Neural cell (in vitro differentiated cells): ENCODE measurements around the gene UNC79. TPM values are rescaled to one million over a fixed set of nuclear protein-coding genes. Genes with fewer than 3 reads are reported as not detected.

Source experiments
- H2AFZ ChIP-seq: fragments of 200-600, 300-800 bp; sonication (generic), shearing (Covaris generic); 2 replicates; pipeline ENCODE4 v1.6.0; 2014; ENCODE audit warnings: low read depth, mild to moderate bottlenecking, antibody characterized with exemption, low read length, moderate library complexity
- H3F3A ChIP-seq: fragments of 200-600 bp; shearing (Covaris generic); 2 replicates; pipeline ENCODE4 v1.6.1; 2016; ENCODE audit warnings: mild to moderate bottlenecking, moderate library complexity, mixed read lengths, antibody characterized with exemption, low read length; ENCODE audit not compliant: insufficient read depth, poor library complexity, severe bottlenecking
- H3K27ac ChIP-seq: fragments of 200-600, 300-800 bp; sonication (generic), shearing (Covaris generic); 2 replicates; pipeline ENCODE4 v1.5.1; 2014; ENCODE audit warnings: mild to moderate bottlenecking, low read length, moderate library complexity
- H3K27me3 ChIP-seq: fragments of 300-800, 200-600 bp; sonication (generic), shearing (Covaris generic); 2 replicates; pipeline ENCODE4 v1.6.0; 2014; ENCODE audit warnings: mild to moderate bottlenecking, low read depth, low read length, moderate library complexity; ENCODE audit not compliant: insufficient read depth
- H3K36me3 ChIP-seq: fragments of 300-800, 200-600 bp; sonication (generic), shearing (Covaris generic); 2 replicates; pipeline ENCODE4 v1.5.1; 2014; ENCODE audit warnings: mild to moderate bottlenecking, antibody characterized with exemption, low read length, moderate library complexity; ENCODE audit not compliant: insufficient read depth
- H3K4me2 ChIP-seq: fragments of 300-800, 200-600 bp; sonication (generic), shearing (Covaris generic); 2 replicates; pipeline ENCODE4 v1.6.0; 2014; ENCODE audit warnings: mild to moderate bottlenecking, low read length
- H3K4me3 ChIP-seq: fragments of 300-800, 200-600 bp; sonication (generic), shearing (Covaris generic); 2 replicates; pipeline ENCODE4 v1.5.1; 2014; ENCODE audit warnings: mild to moderate bottlenecking, low read length, moderate library complexity
- H3K79me2 ChIP-seq: fragments of 200-600 bp; shearing (Covaris generic); replicated peaks from 2 replicates; pipeline ENCODE4 v1.6.0; 2014; ENCODE audit warnings: mild to moderate bottlenecking, low read length, moderate library complexity; ENCODE audit not compliant: insufficient read depth
- H3K9ac ChIP-seq: fragments of 300-800, 200-600 bp; sonication (generic), shearing (Covaris generic); 2 replicates; pipeline ENCODE4 v1.6.1; 2016; ENCODE audit warnings: mild to moderate bottlenecking, low read length, mixed read lengths
- H3K9me2 ChIP-seq: fragments of 200-600 bp; shearing (Covaris generic); 2 replicates; pipeline ENCODE4 v1.6.1; 2016; ENCODE audit warnings: mild to moderate bottlenecking, low read length, mixed read lengths; ENCODE audit not compliant: insufficient read depth
- H3K9me3 ChIP-seq: fragments of 200-600, 300-800 bp; sonication (generic), shearing (Covaris generic); 2 replicates; pipeline ENCODE4 v1.6.1; 2016; ENCODE audit warnings: mild to moderate bottlenecking, mixed run types, low read length, moderate library complexity, mixed read lengths
- H4K20me1 ChIP-seq: fragments of 200-600 bp; shearing (Covaris generic); 2 replicates; pipeline ENCODE4 v1.6.1; 2016; ENCODE audit warnings: mild to moderate bottlenecking, mixed run types; ENCODE audit not compliant: insufficient read depth
- CTCF ChIP-seq: fragments of 450-650 bp; IDR thresholded peaks from 2 replicates; pipeline ENCODE4 v1.5.1; 2014; ENCODE audit warnings: antibody characterized with exemption, mild to moderate bottlenecking, moderate library complexity; ENCODE audit not compliant: poor library complexity, severe bottlenecking
- EP300 ChIP-seq: fragments of 450-650 bp; conservative IDR thresholded peaks from 2 replicates; pipeline ENCODE4 v1.6.1; 2014; ENCODE audit warnings: antibody characterized with exemption, mild to moderate bottlenecking, moderate library complexity; ENCODE audit not compliant: poor library complexity, severe bottlenecking
- EZH2 ChIP-seq: fragments of 200-600, 300-800 bp; shearing (Covaris generic), sonication (generic); IDR thresholded peaks from 2 replicates; pipeline ENCODE4 v1.6.1; 2014; ENCODE audit warnings: antibody characterized with exemption, low read length, borderline replicate concordance, mild to moderate bottlenecking; ENCODE audit not compliant: insufficient read depth, poor library complexity, severe bottlenecking
- MXI1 ChIP-seq: fragments of 450-650 bp; conservative IDR thresholded peaks from 2 replicates; pipeline ENCODE4 v1.6.1; 2014; ENCODE audit warnings: antibody characterized with exemption, mild to moderate bottlenecking; ENCODE audit not compliant: poor library complexity, severe bottlenecking
- POLR2AphosphoS5 ChIP-seq: IDR thresholded peaks from 2 replicates; pipeline ENCODE4 v1.6.1; 2012
- RAD21 ChIP-seq: fragments of 450-650 bp; conservative IDR thresholded peaks from 2 replicates; pipeline ENCODE4 v1.6.1; 2014; ENCODE audit warnings: antibody characterized with exemption, mild to moderate bottlenecking, moderate library complexity
- REST ChIP-seq: IDR thresholded peaks from 2 replicates; pipeline ENCODE4 v1.6.1; 2012; ENCODE audit warnings: borderline replicate concordance
- SMC3 ChIP-seq: fragments of 450-650 bp; conservative IDR thresholded peaks from 2 replicates; pipeline ENCODE4 v1.6.1; 2014; ENCODE audit warnings: antibody characterized with exemption, mild to moderate bottlenecking, moderate library complexity; ENCODE audit not compliant: poor library complexity
- TAF1 ChIP-seq: IDR thresholded peaks from 2 replicates; pipeline ENCODE4 v1.6.1; 2012; ENCODE audit warnings: low read depth
- polyA plus RNA-seq: library from polyadenylated mRNA; depleted of rRNA; stranded (reverse); fragments of >200 nt; gene quantifications from 2 replicates; pipeline ENCODE4 v1.2.3, GENCODE V29; 2014

The UNC79 gene
- polyA plus RNA-seq, 1 donor from 2014 or later: 22.6 TPM

- Histone ChIP-seq H4K20me1 (no peaks in the 10 kb centered on the region), H3K9ac (no peak overlapping the region), H3K27ac (no peak overlapping the region), H3K4me2 (no peak overlapping the region), H3K27me3 (no peaks in the 10 kb centered on the region), H2AFZ (no peak overlapping the region), H3K36me3 (peaks cover 28% of the 10 kb centered on the region), H3K4me3 (no peak overlapping the region), H3K9me2 (no peaks in the 10 kb centered on the region), H3F3A (no peaks in the 10 kb centered on the region), H3K9me3 (peaks cover 6% of the 10 kb centered on the region), H3K79me2 (no peaks in the 10 kb centered on the region)
- TF ChIP-seq REST (no peak), RAD21 (no peak), CTCF (no peak), EP300 (no peak), POLR2AphosphoS5 (no peak), EZH2 (no peak), TAF1 (no peak), SMC3 (no peak), MXI1 (no peak)
These were observed 175.4 kb downstream of the UNC79 start for GRCh38 chr14:93606091-93606490.

GRCh38 chr14:93619176-93619793 lies 188.5 kb downstream of the UNC79 start:
- TF ChIP-seq POLR2AphosphoS5: no peak
- TF ChIP-seq REST: no peak
- peak; percentile 71 for TF ChIP-seq RAD21
- TF ChIP-seq EZH2: no peak
- TF ChIP-seq TAF1: no peak
- peak; percentile 71 for TF ChIP-seq SMC3
- peak; percentile 69 for TF ChIP-seq CTCF
- no peak overlapping the region for H3K9ac ChIP-seq
- no peaks in the 10 kb centered on the region for H3K9me2 ChIP-seq
- H3K4me2 ChIP-seq: no peak overlapping the region
- no peaks in the 10 kb centered on the region for H3K27me3 ChIP-seq
- H3K36me3 ChIP-seq: peaks cover 9% of the 10 kb centered on the region
- no peaks in the 10 kb centered on the region for H4K20me1 ChIP-seq
- no peaks in the 10 kb centered on the region for H3K9me3 ChIP-seq
- H3F3A ChIP-seq: no peaks in the 10 kb centered on the region
- H2AFZ ChIP-seq: no peak overlapping the region
- H3K27ac ChIP-seq: no peak overlapping the region
- H3K4me3 ChIP-seq: no peak overlapping the region
- no peaks in the 10 kb centered on the region for H3K79me2 ChIP-seq
